A549 (cell line): ENCODE data around the gene MAP1LC3C.

ENCODE experiments used
- CEBPB ChIP-seq, 2 experiments: fragments of >200 bp in 1 of 2; sonication (Bioruptor Twin) in 1 of 2; formaldehyde crosslinking in 1 of 2; IDR thresholded peaks; 2 replicates each; pipeline ENCODE4 v1.6.1; 2012 to 2016
- EP300 ChIP-seq, 2 experiments: fragments of >200 bp; sonication (Bioruptor Twin); formaldehyde crosslinking; IDR thresholded peaks; 2 replicates in 1 of 2; 3 replicates in 1 of 2; pipeline ENCODE4 v1.6.1; 2016 to 2017
- HDAC2 ChIP-seq: fragments of 200-600 bp; sonication (generic); IDR thresholded peaks from 2 replicates; pipeline ENCODE4 v1.6.1; 2016
- HEYL ChIP-seq: fragments of 250-450 bp; sonication (Bioruptor Pico); IDR thresholded peaks from 2 replicates; pipeline ENCODE4 v1.8.0; 2021; ENCODE audit warnings: mild to moderate bottlenecking, moderate library complexity
- NR3C1 ChIP-seq: fragments of >200 bp; sonication (Bioruptor Twin); formaldehyde crosslinking; IDR thresholded peaks from 3 replicates; pipeline ENCODE4 v1.6.1; 2017
- POLR2A ChIP-seq: IDR thresholded peaks from 2 replicates; pipeline ENCODE4 v1.6.1; 2012; ENCODE audit warnings: mild to moderate bottlenecking, low read length
- RCOR1 ChIP-seq: fragments of 150-350 bp; IDR thresholded peaks from 2 replicates; pipeline ENCODE4 v1.6.1; 2014; ENCODE audit warnings: antibody characterized with exemption, low read length, low read depth
- ZFP36 ChIP-seq: fragments of 450-650 bp; IDR thresholded peaks from 2 replicates; pipeline ENCODE4 v1.6.1; 2014; ENCODE audit warnings: borderline replicate concordance; ENCODE audit not compliant: partially characterized antibody
- TF ChIP-seq, protein P1 (sequence below): fragments of >200 bp; sonication (Bioruptor Twin); formaldehyde crosslinking; IDR thresholded peaks from 3 replicates; pipeline ENCODE4 v1.5.1; 2016
- TF ChIP-seq, protein P2 (sequence below): fragments of 250-450 bp; sonication (Bioruptor Pico); IDR thresholded peaks from 2 replicates; pipeline ENCODE4 v1.5.0; 2021; ENCODE audit warnings: mild to moderate bottlenecking, moderate library complexity, borderline replicate concordance
- TF ChIP-seq, protein P3 (sequence below): fragments of 200-600 bp; sonication (generic); IDR thresholded peaks from 2 replicates; pipeline ENCODE4 v1.6.1; 2016; ENCODE audit warnings: antibody characterized with exemption, mild to moderate bottlenecking, moderate library complexity
- TF ChIP-seq, protein P4 (sequence below): fragments of 150-350 bp; IDR thresholded peaks from 2 replicates; pipeline ENCODE4 v1.6.1; 2014; ENCODE audit warnings: low read depth, mild to moderate bottlenecking, low read length

DNA sequence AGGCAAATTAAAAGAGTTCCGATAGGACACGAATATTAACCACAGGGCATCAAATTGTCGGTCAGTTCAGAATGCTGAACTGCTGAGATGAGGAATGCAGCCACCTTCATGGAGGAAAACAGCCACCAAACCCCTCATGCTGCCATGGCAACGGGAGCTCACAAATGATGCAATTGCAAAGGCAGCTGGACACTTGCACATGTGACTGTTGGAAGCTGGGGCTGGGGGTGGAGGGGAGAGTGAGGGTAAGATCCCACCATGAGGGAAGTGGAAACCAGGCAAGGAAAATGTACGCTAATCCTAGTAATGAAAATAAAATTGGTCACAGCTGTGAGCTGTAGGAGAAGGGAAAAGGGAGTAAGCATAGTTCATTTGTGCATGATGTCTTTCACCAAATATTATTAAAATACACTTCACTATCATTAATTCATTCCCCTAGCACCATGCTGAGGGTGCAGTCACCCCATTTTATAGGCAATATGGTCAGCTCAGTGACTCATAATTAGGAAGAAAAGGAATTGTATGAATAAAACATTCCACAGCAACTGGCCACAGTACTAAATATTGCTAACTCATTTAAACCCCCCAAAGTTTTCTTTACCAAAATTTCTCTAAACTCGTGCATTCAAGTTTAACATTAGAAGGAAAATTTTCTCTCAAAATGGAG is 26.1 kb downstream of the MAP1LC3C start:
- TF ChIP-seq RCOR1 (no peak), HEYL (CRISPR knock-in tag) (no peak), EP300 (IDR thresholded peaks at IDR 0.05) (no peak), POLR2A (no peak), CEBPB (IDR thresholded peaks at IDR 0.05) (no peak), NR3C1 (no peak), HDAC2 (no peak), ZFP36 (no peak)
- TF ChIP-seq, protein P1, sequence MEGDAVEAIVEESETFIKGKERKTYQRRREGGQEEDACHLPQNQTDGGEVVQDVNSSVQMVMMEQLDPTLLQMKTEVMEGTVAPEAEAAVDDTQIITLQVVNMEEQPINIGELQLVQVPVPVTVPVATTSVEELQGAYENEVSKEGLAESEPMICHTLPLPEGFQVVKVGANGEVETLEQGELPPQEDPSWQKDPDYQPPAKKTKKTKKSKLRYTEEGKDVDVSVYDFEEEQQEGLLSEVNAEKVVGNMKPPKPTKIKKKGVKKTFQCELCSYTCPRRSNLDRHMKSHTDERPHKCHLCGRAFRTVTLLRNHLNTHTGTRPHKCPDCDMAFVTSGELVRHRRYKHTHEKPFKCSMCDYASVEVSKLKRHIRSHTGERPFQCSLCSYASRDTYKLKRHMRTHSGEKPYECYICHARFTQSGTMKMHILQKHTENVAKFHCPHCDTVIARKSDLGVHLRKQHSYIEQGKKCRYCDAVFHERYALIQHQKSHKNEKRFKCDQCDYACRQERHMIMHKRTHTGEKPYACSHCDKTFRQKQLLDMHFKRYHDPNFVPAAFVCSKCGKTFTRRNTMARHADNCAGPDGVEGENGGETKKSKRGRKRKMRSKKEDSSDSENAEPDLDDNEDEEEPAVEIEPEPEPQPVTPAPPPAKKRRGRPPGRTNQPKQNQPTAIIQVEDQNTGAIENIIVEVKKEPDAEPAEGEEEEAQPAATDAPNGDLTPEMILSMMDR: no peak
- TF ChIP-seq, protein P2, sequence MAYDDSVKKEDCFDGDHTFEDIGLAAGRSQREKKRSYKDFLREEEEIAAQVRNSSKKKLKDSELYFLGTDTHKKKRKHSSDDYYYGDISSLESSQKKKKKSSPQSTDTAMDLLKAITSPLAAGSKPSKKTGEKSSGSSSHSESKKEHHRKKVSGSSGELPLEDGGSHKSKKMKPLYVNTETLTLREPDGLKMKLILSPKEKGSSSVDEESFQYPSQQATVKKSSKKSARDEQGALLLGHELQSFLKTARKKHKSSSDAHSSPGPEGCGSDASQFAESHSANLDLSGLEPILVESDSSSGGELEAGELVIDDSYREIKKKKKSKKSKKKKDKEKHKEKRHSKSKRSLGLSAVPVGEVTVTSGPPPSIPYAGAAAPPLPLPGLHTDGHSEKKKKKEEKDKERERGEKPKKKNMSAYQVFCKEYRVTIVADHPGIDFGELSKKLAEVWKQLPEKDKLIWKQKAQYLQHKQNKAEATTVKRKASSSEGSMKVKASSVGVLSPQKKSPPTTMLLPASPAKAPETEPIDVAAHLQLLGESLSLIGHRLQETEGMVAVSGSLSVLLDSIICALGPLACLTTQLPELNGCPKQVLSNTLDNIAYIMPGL: no peak
- TF ChIP-seq, protein P3, sequence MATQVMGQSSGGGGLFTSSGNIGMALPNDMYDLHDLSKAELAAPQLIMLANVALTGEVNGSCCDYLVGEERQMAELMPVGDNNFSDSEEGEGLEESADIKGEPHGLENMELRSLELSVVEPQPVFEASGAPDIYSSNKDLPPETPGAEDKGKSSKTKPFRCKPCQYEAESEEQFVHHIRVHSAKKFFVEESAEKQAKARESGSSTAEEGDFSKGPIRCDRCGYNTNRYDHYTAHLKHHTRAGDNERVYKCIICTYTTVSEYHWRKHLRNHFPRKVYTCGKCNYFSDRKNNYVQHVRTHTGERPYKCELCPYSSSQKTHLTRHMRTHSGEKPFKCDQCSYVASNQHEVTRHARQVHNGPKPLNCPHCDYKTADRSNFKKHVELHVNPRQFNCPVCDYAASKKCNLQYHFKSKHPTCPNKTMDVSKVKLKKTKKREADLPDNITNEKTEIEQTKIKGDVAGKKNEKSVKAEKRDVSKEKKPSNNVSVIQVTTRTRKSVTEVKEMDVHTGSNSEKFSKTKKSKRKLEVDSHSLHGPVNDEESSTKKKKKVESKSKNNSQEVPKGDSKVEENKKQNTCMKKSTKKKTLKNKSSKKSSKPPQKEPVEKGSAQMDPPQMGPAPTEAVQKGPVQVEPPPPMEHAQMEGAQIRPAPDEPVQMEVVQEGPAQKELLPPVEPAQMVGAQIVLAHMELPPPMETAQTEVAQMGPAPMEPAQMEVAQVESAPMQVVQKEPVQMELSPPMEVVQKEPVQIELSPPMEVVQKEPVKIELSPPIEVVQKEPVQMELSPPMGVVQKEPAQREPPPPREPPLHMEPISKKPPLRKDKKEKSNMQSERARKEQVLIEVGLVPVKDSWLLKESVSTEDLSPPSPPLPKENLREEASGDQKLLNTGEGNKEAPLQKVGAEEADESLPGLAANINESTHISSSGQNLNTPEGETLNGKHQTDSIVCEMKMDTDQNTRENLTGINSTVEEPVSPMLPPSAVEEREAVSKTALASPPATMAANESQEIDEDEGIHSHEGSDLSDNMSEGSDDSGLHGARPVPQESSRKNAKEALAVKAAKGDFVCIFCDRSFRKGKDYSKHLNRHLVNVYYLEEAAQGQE: no peak
- TF ChIP-seq, protein P4, sequence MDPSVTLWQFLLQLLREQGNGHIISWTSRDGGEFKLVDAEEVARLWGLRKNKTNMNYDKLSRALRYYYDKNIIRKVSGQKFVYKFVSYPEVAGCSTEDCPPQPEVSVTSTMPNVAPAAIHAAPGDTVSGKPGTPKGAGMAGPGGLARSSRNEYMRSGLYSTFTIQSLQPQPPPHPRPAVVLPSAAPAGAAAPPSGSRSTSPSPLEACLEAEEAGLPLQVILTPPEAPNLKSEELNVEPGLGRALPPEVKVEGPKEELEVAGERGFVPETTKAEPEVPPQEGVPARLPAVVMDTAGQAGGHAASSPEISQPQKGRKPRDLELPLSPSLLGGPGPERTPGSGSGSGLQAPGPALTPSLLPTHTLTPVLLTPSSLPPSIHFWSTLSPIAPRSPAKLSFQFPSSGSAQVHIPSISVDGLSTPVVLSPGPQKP: no peak
